GM23338 (cell line): ENCODE data around the gene ALKBH1. TPM values are rescaled to one million over a fixed set of nuclear protein-coding genes. Genes with fewer than 3 reads are reported as not detected.

Experiments
- ATAC-seq: fragments of 200-7000 bp; cut with Tn5 transposase; 3 replicates; pipeline ENCODE4 v1.9.1; 2020
- DNase-seq: peaks from one replicate; pipeline ENCODE4 v3.0.0-alpha.2; 2015; ENCODE audit warnings: low spot score
- H2AFZ ChIP-seq: fragments of 200-600 bp; sonication (generic); 2 replicates; pipeline ENCODE4 v1.8.0; 2016; ENCODE audit warnings: antibody characterized with exemption, mild to moderate bottlenecking, moderate library complexity
- H3F3A ChIP-seq: fragments of 200-600 bp; sonication (generic); replicated peaks from 2 replicates; pipeline ENCODE4 v1.8.0; 2017; ENCODE audit warnings: antibody characterized with exemption, mixed run types, low read depth
- H3K27ac ChIP-seq: fragments of 200-600 bp; sonication (generic); 2 replicates; pipeline ENCODE4 v1.6.1; 2016; ENCODE audit warnings: low read depth
- H3K27me3 ChIP-seq: fragments of 200-600 bp; sonication (generic); 2 replicates; pipeline ENCODE4 v1.8.0; 2016; ENCODE audit warnings: mild to moderate bottlenecking, mixed run types, moderate library complexity; ENCODE audit not compliant: insufficient read depth
- H3K36me3 ChIP-seq: fragments of 200-600 bp; sonication (generic); 2 replicates; pipeline ENCODE4 v1.8.0; 2016; ENCODE audit warnings: mild to moderate bottlenecking; ENCODE audit not compliant: insufficient read depth
- H3K4me1 ChIP-seq: fragments of 200-600 bp; sonication (generic); 2 replicates; pipeline ENCODE4 v1.8.0; 2016; ENCODE audit warnings: mild to moderate bottlenecking, moderate library complexity; ENCODE audit not compliant: insufficient read depth
- H3K4me2 ChIP-seq: fragments of 200-600 bp; sonication (generic); 2 replicates; pipeline ENCODE4 v1.7.1; 2017; ENCODE audit warnings: mixed run types
- H3K4me3 ChIP-seq: fragments of 200-600 bp; sonication (generic); 2 replicates; pipeline ENCODE4 v1.6.1; 2016; ENCODE audit warnings: mixed run types
- H3K79me2 ChIP-seq: fragments of 200-600 bp; sonication (generic); replicated peaks from 2 replicates; pipeline ENCODE4 v1.8.0; 2017; ENCODE audit warnings: mild to moderate bottlenecking; ENCODE audit not compliant: insufficient read depth
- H3K9me2 ChIP-seq: fragments of 200-600 bp; sonication (generic); 2 replicates; pipeline ENCODE4 v1.8.0; 2017; ENCODE audit not compliant: insufficient read depth
- H4K20me1 ChIP-seq: fragments of 200-600 bp; sonication (generic); replicated peaks from 2 replicates; pipeline ENCODE4 v1.8.0; 2017; ENCODE audit warnings: mild to moderate bottlenecking; ENCODE audit not compliant: insufficient read depth
- H3K27ac Mint-ChIP-seq: 2 replicates; pipeline ENCODE4 v1.8.0; 2020; ENCODE audit warnings: inconsistent platforms, mild to moderate bottlenecking, moderate library complexity, mixed read lengths
- H3K27me3 Mint-ChIP-seq: 3 replicates; pipeline ENCODE4 v1.8.0; 2022; ENCODE audit warnings: low read depth, mild to moderate bottlenecking, moderate library complexity, mixed read lengths, inconsistent platforms; ENCODE audit not compliant: insufficient read depth, poor library complexity
- H3K36me3 Mint-ChIP-seq: 3 replicates; pipeline ENCODE4 v1.8.0; 2021; ENCODE audit warnings: low read depth, mild to moderate bottlenecking, inconsistent platforms, moderate library complexity, mixed read lengths
- H3K4me1 Mint-ChIP-seq: 3 replicates; pipeline ENCODE4 v1.8.0; 2020; ENCODE audit warnings: mild to moderate bottlenecking, inconsistent platforms, mixed read lengths
- H3K4me3 Mint-ChIP-seq: 3 replicates; pipeline ENCODE4 v1.8.0; 2021; ENCODE audit warnings: moderate library complexity, mild to moderate bottlenecking, inconsistent platforms, mixed read lengths
- H3K9me3 Mint-ChIP-seq: 3 replicates; pipeline ENCODE4 v1.8.0; 2020; ENCODE audit warnings: moderate library complexity, mild to moderate bottlenecking, inconsistent platforms, mixed read lengths
- CTCF ChIP-seq, 2 experiments: fragments of 200-600 bp in 1 of 2; sonication (generic) in 1 of 2; conservative IDR thresholded peaks; 2 replicates each; pipeline versions ENCODE4 v1.5.1 to v1.6.1; 2016 to 2017; ENCODE audit warnings: antibody characterized with exemption in 2 of 2, low read depth in 2 of 2, mild to moderate bottlenecking in 2 of 2, moderate library complexity in 1 of 2
- ETS1 ChIP-seq: IDR thresholded peaks from 2 replicates; pipeline ENCODE4 v1.6.1; 2016; ENCODE audit warnings: antibody characterized with exemption
- EZH2phosphoT487 ChIP-seq: fragments of 200-600 bp; sonication (generic); IDR thresholded peaks from one replicate; pipeline ENCODE4 v1.8.1; 2018; ENCODE audit warnings: antibody characterized with exemption; ENCODE audit not compliant: unreplicated experiment
- POLR2AphosphoS5 ChIP-seq: IDR thresholded peaks from 2 replicates; pipeline ENCODE4 v1.6.1; 2016; ENCODE audit warnings: antibody characterized with exemption, low read depth
- STAT1 ChIP-seq: IDR thresholded peaks from one replicate; pipeline ENCODE4 v1.6.1; 2016; ENCODE audit warnings: antibody characterized with exemption; ENCODE audit not compliant: unreplicated experiment
- polyA plus RNA-seq: library from polyadenylated mRNA; unstranded; fragments of >200 nt; fragmentation: Nextera tagmentation; extraction: Ambion mirVana; gene quantifications from 2 replicates; pipeline ENCODE4 v1.2.1, GENCODE V29; 2016
- total RNA-seq: library from RNA; depleted of rRNA; stranded (reverse); fragments of >200 nt; shearing (Covaris generic); gene quantifications from 2 replicates; pipeline ENCODE4 v1.2.3, GENCODE V29; 2014

Gene ALKBH1
- total and polyA plus RNA-seq, 2 experiments from 2014 or later, result 13.0 to 22.2 TPM

GRCh38 chr14:77642407-77642806 lies 65.4 kb downstream of the ALKBH1 start:
- Mint-ChIP-seq H3K27ac (no peak overlapping the region), H3K27me3 (no peaks in the 10 kb centered on the region), H3K9me3 (peaks cover 8% of the 10 kb centered on the region), H3K4me3 (no peak overlapping the region), H3K4me1 (no peaks in the 10 kb centered on the region; the same call in 2 of the 3 replicates), H3K36me3 (no peaks in the 10 kb centered on the region)
- Histone ChIP-seq H2AFZ (peak overlapping the region; percentile 89; the same call in 1 of the 2 replicates), H3K79me2 (no peaks in the 10 kb centered on the region), H3K27me3 (no peaks in the 10 kb centered on the region), H3K4me2 (no peak overlapping the region), H3K4me1 (peaks cover 8% of the 10 kb centered on the region; the same call in 1 of the 2 replicates), H3K4me3 (no peak overlapping the region), H4K20me1 (no peaks in the 10 kb centered on the region), H3K27ac (no peak overlapping the region), H3K9me2 (no peaks in the 10 kb centered on the region), H3K36me3 (no peaks in the 10 kb centered on the region), H3F3A (no peaks in the 10 kb centered on the region)
- ATAC-seq (no peak), DNase-seq (no peak)
- no peak for TF ChIP-seq STAT1

- TF ChIP-seq POLR2AphosphoS5 (no peak), CTCF (conservative IDR thresholded peaks at IDR 0.05; ENCODE audit: low read depth in 2 of 2) (no peak), ETS1 (no peak), EZH2phosphoT487 (no peak)
- H3K27ac ChIP-seq, result no peak overlapping the region
- H3K4me3 ChIP-seq, result peak overlapping the region; percentile 41; the same call in 1 of the 2 replicates
- peak; percentile 71 for ATAC-seq
- peaks cover 13% of the 10 kb centered on the region for H3K9me3 Mint-ChIP-seq
- peak; percentile 14 for DNase-seq
- peaks cover 3% of the 10 kb centered on the region; the same call in 1 of the 3 replicates for H3K36me3 Mint-ChIP-seq
- H3K27ac Mint-ChIP-seq, result no peak overlapping the region
- no peak overlapping the region for H3K4me3 Mint-ChIP-seq
- H4K20me1 ChIP-seq, result no peaks in the 10 kb centered on the region
- H3F3A ChIP-seq, result no peaks in the 10 kb centered on the region
- no peaks in the 10 kb centered on the region for H3K9me2 ChIP-seq
- H3K4me1 ChIP-seq, result peaks cover 8% of the 10 kb centered on the region; the same call in 1 of the 2 replicates
- H3K4me1 Mint-ChIP-seq, result no peaks in the 10 kb centered on the region; the same call in 2 of the 3 replicates
- no peaks in the 10 kb centered on the region for H3K36me3 ChIP-seq
- no peaks in the 10 kb centered on the region for H3K27me3 Mint-ChIP-seq
- H3K27me3 ChIP-seq, result no peaks in the 10 kb centered on the region
- H3K4me2 ChIP-seq, result no peak overlapping the region
- no peaks in the 10 kb centered on the region for H3K79me2 ChIP-seq
- H2AFZ ChIP-seq, result peak overlapping the region; percentile 89; the same call in 1 of the 2 replicates
Observed at GRCh38 chr14:77641534-77642341, 66.1 kb downstream of the ALKBH1 start.
